GM10266 (cell line): Measurements from ENCODE around the gene SRPRB.

ENCODE experiments used
- DNase-seq: peaks from one replicate; pipeline ENCODE4 v3.0.0; 2012; ENCODE audit errors: extremely low spot score
- TF ChIP-seq, protein P1 (sequence below): IDR thresholded peaks from 2 replicates; pipeline ENCODE4 v1.5.1; 2012; ENCODE audit warnings: mild to moderate bottlenecking, low read depth; ENCODE audit not compliant: control insufficient read depth, insufficient read depth; ENCODE audit errors: missing control alignments

Gene SRPRB

DNA sequence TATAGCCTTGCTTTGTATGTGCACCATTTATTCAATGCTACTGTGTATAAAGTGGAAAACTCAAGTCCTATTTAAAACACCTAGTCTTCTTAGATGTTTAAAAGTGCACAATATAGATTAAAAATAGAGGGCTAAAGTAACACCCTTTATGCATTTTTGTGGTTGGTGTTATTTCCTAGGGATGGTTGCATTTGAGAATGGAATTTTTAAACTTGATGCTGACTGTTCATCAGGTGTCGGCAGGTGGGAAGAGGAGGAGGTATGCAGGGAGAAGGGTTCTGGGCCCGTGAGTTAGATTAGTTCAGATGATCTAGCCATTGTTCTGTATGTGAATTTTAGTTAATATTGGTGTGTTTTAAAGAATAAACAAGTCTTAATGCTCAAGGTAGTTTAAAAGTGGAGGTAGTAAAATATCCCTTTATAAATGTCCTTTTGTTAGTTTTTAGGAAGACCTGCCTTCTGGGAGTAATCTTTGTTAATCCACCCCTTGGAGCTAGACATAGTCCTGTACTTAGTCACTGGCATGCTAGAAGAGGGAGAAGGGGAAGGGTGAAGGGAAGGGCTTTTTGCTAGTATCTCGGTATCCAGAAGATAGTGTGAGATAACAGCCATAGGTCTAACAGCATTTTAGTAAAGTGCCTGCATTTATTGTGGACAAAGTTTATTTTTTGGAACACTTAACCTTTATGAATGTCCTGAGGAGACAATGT lies 8.1 kb upstream of the SRPRB start:
- TF ChIP-seq, protein P1, sequence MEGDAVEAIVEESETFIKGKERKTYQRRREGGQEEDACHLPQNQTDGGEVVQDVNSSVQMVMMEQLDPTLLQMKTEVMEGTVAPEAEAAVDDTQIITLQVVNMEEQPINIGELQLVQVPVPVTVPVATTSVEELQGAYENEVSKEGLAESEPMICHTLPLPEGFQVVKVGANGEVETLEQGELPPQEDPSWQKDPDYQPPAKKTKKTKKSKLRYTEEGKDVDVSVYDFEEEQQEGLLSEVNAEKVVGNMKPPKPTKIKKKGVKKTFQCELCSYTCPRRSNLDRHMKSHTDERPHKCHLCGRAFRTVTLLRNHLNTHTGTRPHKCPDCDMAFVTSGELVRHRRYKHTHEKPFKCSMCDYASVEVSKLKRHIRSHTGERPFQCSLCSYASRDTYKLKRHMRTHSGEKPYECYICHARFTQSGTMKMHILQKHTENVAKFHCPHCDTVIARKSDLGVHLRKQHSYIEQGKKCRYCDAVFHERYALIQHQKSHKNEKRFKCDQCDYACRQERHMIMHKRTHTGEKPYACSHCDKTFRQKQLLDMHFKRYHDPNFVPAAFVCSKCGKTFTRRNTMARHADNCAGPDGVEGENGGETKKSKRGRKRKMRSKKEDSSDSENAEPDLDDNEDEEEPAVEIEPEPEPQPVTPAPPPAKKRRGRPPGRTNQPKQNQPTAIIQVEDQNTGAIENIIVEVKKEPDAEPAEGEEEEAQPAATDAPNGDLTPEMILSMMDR = no peak
- DNase-seq = no peak

DNA sequence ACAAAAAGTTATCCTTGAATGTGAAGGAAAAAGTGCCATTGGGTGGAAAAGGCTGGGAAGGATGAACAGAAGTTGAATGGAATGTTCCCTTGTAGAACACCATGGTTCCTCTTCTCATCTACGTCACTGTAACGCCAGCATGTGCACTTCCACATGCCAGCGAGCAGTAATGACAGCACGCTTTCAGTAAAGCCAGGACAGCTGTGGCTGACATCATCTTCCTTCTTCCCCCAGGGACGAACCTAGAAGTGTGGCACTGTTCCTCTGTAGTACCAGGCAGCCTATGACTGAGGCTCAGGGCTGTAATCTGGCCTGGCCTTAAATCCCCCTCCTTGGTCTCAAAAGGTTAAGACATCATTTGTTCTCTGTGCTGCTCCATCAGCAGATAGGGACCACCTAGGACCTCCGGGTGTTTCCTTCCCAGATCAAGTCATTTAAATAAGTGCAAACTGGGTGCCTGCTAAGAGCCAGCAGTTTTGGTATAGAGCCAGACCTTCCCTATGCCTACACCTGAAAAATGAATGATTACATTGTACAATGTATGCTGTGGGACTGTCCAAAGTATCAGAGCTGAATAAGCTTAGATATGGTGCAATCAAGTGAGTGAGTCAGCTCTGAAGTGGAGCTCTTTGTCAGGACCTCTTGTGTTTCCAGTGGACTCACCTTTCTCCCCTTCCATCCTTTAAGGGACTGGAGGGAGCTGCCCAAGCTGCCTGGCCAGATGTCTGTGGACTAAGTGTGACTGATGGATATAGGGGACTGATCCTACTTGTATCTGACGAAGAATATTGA lies 5.6 kb upstream of the SRPRB start:
- TF ChIP-seq, protein P1 = no peak
- no peak for DNase-seq

DNA sequence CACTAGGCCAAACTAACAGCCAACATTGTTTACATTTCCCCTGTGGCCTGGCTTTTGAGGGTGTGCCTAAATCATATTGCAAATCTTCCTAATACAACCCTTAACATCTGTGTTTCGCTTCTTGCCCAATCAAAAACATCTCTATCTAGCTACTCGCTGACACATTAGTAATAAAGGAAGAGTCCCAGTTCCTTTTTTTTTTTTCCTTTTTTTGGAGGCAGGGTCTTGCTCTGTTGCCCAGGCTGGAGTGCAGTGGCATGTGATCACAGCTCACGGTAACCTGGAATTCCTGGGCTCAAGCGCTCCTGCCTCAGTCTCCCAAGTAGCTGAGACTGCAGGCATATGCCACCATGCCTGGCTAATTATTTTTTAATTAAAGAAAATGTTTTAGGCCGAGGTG lies 2.1 kb upstream of the SRPRB start:
- TF ChIP-seq, protein P1 = no peak
- DNase-seq = no peak

DNA sequence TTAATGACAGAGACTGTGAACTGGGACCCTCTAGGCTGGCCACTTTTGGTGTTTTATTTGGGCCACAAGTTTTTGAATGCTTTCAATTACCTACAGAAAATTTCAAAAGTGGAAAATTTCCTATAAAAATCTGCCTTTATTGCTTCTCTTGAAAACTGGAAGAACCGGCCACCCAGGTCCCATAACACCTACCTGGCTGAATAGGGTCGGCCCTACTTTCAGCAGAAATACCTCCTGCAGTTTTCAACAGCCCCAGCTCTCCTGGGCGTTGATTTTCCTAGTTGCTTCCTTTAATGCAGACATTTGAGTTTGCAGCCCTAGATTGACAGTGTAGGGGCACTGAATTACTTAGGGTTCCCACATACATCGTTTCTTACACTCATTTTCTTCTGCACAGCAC lies 719 bp upstream of the SRPRB start:
- no peak for DNase-seq
- TF ChIP-seq, protein P1 = no peak

DNA sequence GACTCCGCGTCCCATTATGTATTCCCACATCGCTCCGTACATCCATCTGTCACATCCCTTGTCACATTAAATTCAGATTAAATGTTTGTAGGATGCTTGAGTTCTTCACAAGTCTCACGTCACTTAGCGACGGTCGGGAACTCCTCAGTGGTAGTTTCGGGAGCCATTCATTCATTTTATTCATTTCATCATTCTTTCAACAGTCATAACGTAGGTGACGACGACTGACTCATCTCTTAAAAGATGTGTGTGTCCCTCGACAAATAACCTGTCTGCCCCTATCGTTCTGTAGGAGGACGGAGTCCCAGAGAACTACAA lies 272 bp upstream of the SRPRB start:
- TF ChIP-seq, protein P1 = no peak
- DNase-seq = no peak

DNA sequence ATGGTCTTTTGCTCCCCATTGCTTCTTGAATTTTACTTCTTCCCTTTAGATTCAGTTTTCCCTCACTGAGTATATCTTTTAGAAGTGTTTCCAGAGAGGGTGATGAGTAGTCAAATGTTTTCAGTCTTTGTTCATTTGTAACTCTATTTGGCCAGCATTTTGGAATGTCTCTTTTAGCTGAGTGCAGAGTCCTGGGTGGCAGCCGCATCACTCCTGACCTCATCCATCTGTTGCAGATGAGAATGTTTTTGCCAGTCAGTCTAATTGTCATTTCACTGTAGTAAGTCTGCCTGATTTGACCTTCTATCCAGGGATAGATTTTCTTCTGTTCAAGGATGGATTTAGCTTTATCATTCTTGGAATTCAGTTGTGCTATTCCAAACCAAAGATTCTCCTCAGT lies 7.3 kb downstream of the SRPRB start:
- no peak for DNase-seq
- TF ChIP-seq, protein P1 = no peak

DNA sequence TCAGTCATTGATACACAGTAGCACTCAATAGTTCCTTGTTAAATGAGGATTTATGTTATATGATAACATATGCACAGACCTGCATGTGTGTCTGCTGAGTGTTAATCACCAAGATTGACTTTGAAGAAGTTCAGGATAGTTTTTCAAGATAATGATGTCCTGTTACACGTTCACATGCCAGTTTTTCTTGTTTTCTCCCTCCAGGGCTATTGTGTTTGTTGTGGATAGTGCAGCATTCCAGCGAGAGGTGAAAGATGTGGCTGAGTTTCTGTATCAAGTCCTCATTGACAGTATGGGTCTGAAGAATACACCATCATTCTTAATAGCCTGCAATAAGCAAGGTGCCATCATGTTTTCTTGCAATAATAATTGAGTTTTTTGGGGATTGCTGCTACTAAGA lies 9.8 kb downstream of the SRPRB start:
- TF ChIP-seq, protein P1 = no peak
- DNase-seq = no peak
